Ishikawa (cell line): ENCODE measurements around the gene CACNA1C.

Experiments used
- CEBPB ChIP-seq: IDR thresholded peaks from 2 replicates; pipeline ENCODE4 v1.6.1; 2012
- CREB1 ChIP-seq: IDR thresholded peaks from 2 replicates; pipeline ENCODE4 v1.6.1; 2012; ENCODE audit warnings: low read depth
- FOXM1 ChIP-seq: IDR thresholded peaks from 2 replicates; pipeline ENCODE4 v1.6.1; 2012; ENCODE audit warnings: low read depth, borderline replicate concordance
- TAF1 ChIP-seq: IDR thresholded peaks from 2 replicates; pipeline ENCODE4 v1.6.1; 2012; ENCODE audit warnings: low read depth, mild to moderate bottlenecking
- TCF12 ChIP-seq: IDR thresholded peaks from 2 replicates; pipeline ENCODE4 v1.6.1; 2012; ENCODE audit warnings: low read depth
- TEAD4 ChIP-seq: IDR thresholded peaks from 2 replicates; pipeline ENCODE4 v1.6.1; 2012
- YY1 ChIP-seq: IDR thresholded peaks from 2 replicates; pipeline ENCODE4 v1.6.1; 2012; ENCODE audit warnings: low read depth
- ZBTB7A ChIP-seq: IDR thresholded peaks from 2 replicates; pipeline ENCODE4 v1.6.1; 2012; ENCODE audit warnings: low read depth
- TF ChIP-seq, protein P1 (sequence below): IDR thresholded peaks from 2 replicates; pipeline ENCODE4 v1.6.1; 2012; ENCODE audit warnings: low read depth, mild to moderate bottlenecking
- TF ChIP-seq, protein P2 (sequence below): IDR thresholded peaks from 2 replicates; pipeline ENCODE4 v1.6.1; 2012

DNA sequence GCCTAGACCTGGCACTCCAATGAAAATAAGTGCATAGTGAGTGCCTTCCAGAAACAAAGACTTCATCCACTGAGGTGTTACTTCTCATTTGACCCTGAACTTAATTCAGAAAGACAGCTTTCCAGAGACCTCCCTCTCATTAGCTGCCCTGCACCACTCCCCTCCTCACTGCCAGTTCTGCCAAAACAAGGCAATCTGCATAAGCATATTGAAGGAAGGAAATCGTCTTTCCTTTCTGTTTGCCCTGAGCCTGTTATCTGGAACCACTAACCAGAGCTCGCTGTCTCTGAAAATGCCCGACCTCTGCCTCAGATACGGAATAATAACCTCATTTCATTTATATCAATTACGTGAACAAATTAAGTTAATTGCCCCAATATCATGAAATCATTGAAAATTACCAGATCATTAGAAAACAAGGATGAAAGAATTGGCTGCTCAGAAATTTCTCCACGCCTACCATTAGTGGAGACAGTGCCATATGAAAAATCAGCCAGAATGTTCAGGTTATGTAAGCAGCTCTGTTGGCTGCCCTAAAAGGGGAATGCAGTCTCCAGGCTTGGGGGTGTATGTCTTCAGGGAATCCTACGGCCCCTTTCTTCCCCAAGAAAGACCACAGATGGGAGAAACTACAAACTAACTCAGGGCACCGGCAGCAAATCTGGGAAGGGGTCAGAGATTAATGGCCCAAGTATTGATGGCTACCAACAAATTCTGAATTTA lies 592.1 kb downstream of the CACNA1C start:
- no peak for TF ChIP-seq FOXM1
- TF ChIP-seq TEAD4: no peak
- TF ChIP-seq TAF1: no peak
- no peak for TF ChIP-seq YY1
- TF ChIP-seq CEBPB: no peak
- TF ChIP-seq, protein P1, sequence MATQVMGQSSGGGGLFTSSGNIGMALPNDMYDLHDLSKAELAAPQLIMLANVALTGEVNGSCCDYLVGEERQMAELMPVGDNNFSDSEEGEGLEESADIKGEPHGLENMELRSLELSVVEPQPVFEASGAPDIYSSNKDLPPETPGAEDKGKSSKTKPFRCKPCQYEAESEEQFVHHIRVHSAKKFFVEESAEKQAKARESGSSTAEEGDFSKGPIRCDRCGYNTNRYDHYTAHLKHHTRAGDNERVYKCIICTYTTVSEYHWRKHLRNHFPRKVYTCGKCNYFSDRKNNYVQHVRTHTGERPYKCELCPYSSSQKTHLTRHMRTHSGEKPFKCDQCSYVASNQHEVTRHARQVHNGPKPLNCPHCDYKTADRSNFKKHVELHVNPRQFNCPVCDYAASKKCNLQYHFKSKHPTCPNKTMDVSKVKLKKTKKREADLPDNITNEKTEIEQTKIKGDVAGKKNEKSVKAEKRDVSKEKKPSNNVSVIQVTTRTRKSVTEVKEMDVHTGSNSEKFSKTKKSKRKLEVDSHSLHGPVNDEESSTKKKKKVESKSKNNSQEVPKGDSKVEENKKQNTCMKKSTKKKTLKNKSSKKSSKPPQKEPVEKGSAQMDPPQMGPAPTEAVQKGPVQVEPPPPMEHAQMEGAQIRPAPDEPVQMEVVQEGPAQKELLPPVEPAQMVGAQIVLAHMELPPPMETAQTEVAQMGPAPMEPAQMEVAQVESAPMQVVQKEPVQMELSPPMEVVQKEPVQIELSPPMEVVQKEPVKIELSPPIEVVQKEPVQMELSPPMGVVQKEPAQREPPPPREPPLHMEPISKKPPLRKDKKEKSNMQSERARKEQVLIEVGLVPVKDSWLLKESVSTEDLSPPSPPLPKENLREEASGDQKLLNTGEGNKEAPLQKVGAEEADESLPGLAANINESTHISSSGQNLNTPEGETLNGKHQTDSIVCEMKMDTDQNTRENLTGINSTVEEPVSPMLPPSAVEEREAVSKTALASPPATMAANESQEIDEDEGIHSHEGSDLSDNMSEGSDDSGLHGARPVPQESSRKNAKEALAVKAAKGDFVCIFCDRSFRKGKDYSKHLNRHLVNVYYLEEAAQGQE: no peak
- TF ChIP-seq TCF12: no peak
- TF ChIP-seq ZBTB7A: no peak
- TF ChIP-seq CREB1: no peak
- TF ChIP-seq, protein P2, sequence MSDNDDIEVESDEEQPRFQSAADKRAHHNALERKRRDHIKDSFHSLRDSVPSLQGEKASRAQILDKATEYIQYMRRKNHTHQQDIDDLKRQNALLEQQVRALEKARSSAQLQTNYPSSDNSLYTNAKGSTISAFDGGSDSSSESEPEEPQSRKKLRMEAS: no peak
